Measurements from ENCODE around the gene TTC39A.

DNA sequence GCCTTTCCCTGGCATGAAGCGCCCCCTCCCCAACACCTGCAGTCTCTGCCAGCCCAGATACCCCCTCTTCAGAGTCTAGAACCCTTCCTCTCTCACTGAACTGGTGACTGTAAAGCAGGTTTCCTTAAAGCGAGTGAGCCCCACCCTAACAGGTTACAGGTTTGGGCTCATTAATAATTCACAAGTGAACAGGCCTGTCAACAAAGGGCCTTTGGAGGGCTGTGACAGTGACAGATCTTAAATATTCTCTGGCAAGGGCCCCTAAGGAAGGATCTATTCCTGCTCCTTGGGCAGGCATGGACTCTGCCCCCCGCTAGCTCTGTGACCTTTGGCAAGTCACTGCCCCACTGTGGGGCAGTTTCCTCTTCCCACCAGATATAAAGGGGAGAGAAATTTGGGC is 5.6 kb upstream of the TTC39A start:
- TF ChIP-seq, protein P1, sequence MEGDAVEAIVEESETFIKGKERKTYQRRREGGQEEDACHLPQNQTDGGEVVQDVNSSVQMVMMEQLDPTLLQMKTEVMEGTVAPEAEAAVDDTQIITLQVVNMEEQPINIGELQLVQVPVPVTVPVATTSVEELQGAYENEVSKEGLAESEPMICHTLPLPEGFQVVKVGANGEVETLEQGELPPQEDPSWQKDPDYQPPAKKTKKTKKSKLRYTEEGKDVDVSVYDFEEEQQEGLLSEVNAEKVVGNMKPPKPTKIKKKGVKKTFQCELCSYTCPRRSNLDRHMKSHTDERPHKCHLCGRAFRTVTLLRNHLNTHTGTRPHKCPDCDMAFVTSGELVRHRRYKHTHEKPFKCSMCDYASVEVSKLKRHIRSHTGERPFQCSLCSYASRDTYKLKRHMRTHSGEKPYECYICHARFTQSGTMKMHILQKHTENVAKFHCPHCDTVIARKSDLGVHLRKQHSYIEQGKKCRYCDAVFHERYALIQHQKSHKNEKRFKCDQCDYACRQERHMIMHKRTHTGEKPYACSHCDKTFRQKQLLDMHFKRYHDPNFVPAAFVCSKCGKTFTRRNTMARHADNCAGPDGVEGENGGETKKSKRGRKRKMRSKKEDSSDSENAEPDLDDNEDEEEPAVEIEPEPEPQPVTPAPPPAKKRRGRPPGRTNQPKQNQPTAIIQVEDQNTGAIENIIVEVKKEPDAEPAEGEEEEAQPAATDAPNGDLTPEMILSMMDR (IDR thresholded peaks at IDR 0.05; ENCODE audit: low read length): no peak
- TF ChIP-seq EZH2phosphoT487 (IDR thresholded peaks at IDR 0.05; ENCODE audit: low read length): no peak

Measured in MM.1S (cell line).